ENCODE data around the gene PDS5B. TPM values are rescaled to one million over a fixed set of nuclear protein-coding genes. Genes with fewer than 3 reads are reported as not detected.

Gene PDS5B, protein sequence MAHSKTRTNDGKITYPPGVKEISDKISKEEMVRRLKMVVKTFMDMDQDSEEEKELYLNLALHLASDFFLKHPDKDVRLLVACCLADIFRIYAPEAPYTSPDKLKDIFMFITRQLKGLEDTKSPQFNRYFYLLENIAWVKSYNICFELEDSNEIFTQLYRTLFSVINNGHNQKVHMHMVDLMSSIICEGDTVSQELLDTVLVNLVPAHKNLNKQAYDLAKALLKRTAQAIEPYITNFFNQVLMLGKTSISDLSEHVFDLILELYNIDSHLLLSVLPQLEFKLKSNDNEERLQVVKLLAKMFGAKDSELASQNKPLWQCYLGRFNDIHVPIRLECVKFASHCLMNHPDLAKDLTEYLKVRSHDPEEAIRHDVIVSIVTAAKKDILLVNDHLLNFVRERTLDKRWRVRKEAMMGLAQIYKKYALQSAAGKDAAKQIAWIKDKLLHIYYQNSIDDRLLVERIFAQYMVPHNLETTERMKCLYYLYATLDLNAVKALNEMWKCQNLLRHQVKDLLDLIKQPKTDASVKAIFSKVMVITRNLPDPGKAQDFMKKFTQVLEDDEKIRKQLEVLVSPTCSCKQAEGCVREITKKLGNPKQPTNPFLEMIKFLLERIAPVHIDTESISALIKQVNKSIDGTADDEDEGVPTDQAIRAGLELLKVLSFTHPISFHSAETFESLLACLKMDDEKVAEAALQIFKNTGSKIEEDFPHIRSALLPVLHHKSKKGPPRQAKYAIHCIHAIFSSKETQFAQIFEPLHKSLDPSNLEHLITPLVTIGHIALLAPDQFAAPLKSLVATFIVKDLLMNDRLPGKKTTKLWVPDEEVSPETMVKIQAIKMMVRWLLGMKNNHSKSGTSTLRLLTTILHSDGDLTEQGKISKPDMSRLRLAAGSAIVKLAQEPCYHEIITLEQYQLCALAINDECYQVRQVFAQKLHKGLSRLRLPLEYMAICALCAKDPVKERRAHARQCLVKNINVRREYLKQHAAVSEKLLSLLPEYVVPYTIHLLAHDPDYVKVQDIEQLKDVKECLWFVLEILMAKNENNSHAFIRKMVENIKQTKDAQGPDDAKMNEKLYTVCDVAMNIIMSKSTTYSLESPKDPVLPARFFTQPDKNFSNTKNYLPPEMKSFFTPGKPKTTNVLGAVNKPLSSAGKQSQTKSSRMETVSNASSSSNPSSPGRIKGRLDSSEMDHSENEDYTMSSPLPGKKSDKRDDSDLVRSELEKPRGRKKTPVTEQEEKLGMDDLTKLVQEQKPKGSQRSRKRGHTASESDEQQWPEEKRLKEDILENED (N-terminal part only)
- total RNA-seq, result 79.7 TPM

DNA sequence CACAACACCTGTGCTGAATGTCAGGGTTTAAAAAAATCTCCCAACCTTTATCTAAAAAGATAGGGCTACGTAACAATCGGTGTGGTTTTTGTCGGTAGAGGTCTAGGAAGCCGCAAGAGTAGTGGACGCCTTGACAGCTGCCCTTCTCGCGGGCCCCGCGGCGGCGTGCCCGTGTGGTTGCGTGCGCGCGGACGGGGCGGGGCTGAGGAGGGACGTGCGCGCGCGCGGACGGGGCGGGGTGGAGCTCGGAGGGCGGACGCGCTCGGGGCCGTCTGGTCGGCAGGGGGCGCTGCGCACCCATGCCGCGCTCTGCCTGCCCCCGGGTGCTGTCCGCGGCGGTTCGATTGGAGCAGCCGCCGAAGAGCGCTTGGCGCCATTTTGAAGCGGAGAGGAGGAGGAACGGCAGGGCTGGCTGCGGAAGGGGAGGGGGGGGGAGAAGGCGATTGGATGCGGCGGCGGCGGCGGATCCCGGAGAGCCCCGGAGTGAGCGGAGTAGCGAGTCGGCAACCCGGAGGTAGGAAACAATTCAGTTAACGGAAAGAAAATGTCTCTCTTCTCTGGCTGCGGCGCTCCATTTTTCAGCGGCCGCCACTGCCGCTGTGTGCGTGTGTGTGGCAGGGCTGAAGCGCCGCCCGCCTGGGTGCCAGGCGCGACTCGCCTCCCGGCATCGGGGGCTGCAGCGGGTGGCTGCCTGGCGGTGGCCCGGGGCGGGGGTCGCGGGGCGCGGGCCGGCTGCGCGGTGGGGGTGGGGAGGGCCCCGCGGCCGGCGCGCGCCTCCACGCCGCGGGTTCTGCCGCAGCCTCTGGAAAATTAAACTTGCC, at the start of gene PDS5B:
PDS5B (plus strand) TSS at position 373 of the 821 bp plus-strand sequence. CDS start 62,321 bp downstream, outside the sequence.

DNA sequence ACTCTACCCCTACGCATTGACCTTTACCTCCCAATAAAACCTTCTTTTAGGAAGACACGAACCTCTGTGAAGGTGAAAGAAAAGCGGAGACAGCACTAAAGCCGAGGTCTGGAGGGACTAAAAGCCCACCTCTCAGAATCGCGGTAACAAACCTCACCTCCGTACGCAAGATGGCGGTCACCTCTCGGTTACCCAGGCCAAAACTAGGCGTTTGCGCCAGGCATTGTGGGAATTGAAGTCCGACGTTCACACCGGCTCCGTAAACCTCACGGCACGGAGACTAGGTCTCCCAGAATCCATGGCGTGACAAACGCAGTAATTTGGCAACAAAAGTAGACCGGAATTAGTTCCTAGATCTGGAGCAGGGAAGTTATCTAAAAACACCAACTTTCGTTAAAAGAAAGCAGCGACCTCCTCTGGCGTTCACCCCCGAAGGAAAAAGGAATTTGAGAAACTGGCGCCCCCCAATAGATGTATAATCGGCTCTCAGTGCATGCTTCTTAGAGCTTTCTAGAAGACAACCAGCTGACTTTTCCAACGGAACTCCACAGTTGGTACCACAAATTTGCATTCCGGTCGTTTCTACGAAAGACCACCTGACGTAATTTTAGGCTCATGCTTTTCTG, 47.5 kb upstream of the PDS5B start, which contains the start of gene N4BP2L2:
N4BP2L2 (minus strand) TSS at position 175 of the 626 bp plus-strand sequence. CDS start 1,768 bp downstream, outside the sequence.

Small RNA genes lying within 50 kb of the gene (small RNA-seq; reads per million reads assigned to genes)
- not detected for gene RNY1P4 (ENCODE audit: low replicate concordance)

Other genes starting within 250 kb of the PDS5B start
- gene N4BP2L1, start 158.3 kb upstream of the PDS5B start, total RNA-seq, result 24.7 TPM
- 157 TPM for gene N4BP2L2, start 47.7 kb upstream of the PDS5B start, total RNA-seq